T-cell (primary cell): ENCODE data around the gene ZNF778. TPM values are rescaled to one million over a fixed set of nuclear protein-coding genes. Genes with fewer than 3 reads are reported as not detected.

Experiments used
- ATAC-seq, 4 experiments: fragments of 200-7000 bp in 3 of 4; fragments of 150-1000 bp in 1 of 4; cut with Tn5 transposase; replicated peaks in 1 of 4; 1 replicate in 3 of 4; 2 replicates in 1 of 4; pipeline ENCODE4 v1.10.0; 2021; ENCODE audit warnings: moderate library complexity in 3 of 4, mild to moderate bottlenecking in 2 of 4, moderate number of reproducible peaks in 1 of 4
- CTCF ChIA-PET, 2 donors: fragments of 300-600 bp; sonication (Branson Sonifier 250); formaldehyde crosslinking; loops; one replicate each; lab custom pipeline; 2022; ENCODE audit warnings: antibody characterized with exemption in 2 of 2; lab: Charles Lee
- POLR2A ChIA-PET, 2 donors: fragments of 300-600 bp; sonication (Branson Sonifier 250); formaldehyde crosslinking; loops; one replicate each; lab custom pipeline; 2022; ENCODE audit warnings: antibody characterized with exemption in 2 of 2; lab: Charles Lee
- DNase-seq, 35 experiments: peaks; one replicate each; pipeline versions ENCODE4 v3.0.0 to v3.0.0-alpha.2; 2013 to 2023
- H3K27ac ChIP-seq: one replicate; pipeline ENCODE4 v1.5.1; 2013; ENCODE audit warnings: low read length
- H3K27me3 ChIP-seq, 2 experiments: replicated peaks in 1 of 2; 1 replicate in 1 of 2; 2 replicates in 1 of 2; pipeline versions ENCODE4 v1.6.1 to v1.7.0; 2013; ENCODE audit warnings: low read length in 1 of 2, mixed read lengths in 1 of 2; ENCODE audit not compliant: control insufficient read depth in 2 of 2, insufficient read depth in 2 of 2; ENCODE audit errors: extremely low read depth in 1 of 2
- H3K36me3 ChIP-seq, 2 donors: 1 replicate in 1 of 2; 2 replicates in 1 of 2; pipeline versions ENCODE4 v1.6.1 to v1.7.0; 2013; ENCODE audit warnings: low read length in 1 of 2; ENCODE audit not compliant: control insufficient read depth in 2 of 2, insufficient read depth in 1 of 2; ENCODE audit errors: extremely low read depth in 1 of 2
- H3K4me1 ChIP-seq, 2 experiments: 1 replicate in 1 of 2; 2 replicates in 1 of 2; pipeline versions ENCODE4 v1.6.1 to v1.7.0; 2013; ENCODE audit warnings: low read length in 2 of 2, mixed read lengths in 1 of 2; ENCODE audit not compliant: insufficient read depth in 2 of 2, control insufficient read depth in 1 of 2; ENCODE audit errors: extremely low read depth in 1 of 2
- H3K4me3 ChIP-seq, 2 donors: 1 replicate in 1 of 2; 2 replicates in 1 of 2; pipeline versions ENCODE4 v1.5.1 to v1.7.0; 2013; ENCODE audit warnings: mild to moderate bottlenecking in 2 of 2, low read length in 1 of 2, moderate library complexity in 1 of 2; ENCODE audit not compliant: control insufficient read depth in 1 of 2; ENCODE audit errors: extremely low read depth in 1 of 2
- H3K9me3 ChIP-seq: 2 replicates; pipeline ENCODE4 v1.7.0; 2013
- H3K27ac Mint-ChIP-seq, 2 donors: one replicate each; pipeline ENCODE4 v1.8.0; 2020 to 2021; ENCODE audit warnings: mild to moderate bottlenecking in 2 of 2, mixed read lengths in 2 of 2
- H3K27me3 Mint-ChIP-seq, 2 donors: one replicate each; pipeline ENCODE4 v1.8.0; 2021 to 2022; ENCODE audit warnings: mixed read lengths in 2 of 2
- H3K36me3 Mint-ChIP-seq: one replicate; pipeline ENCODE4 v1.8.0; 2021; ENCODE audit warnings: mixed read lengths
- H3K4me1 Mint-ChIP-seq, 3 donors: one replicate each; pipeline ENCODE4 v1.8.0; 2020 to 2022; ENCODE audit warnings: mixed read lengths in 3 of 3, mild to moderate bottlenecking in 1 of 3
- H3K4me3 Mint-ChIP-seq, 3 donors: one replicate each; pipeline ENCODE4 v1.8.0; 2020 to 2022; ENCODE audit warnings: mild to moderate bottlenecking in 3 of 3, mixed read lengths in 3 of 3, moderate library complexity in 3 of 3
- H3K9me3 Mint-ChIP-seq, 3 donors: one replicate each; pipeline ENCODE4 v1.8.0; 2020 to 2022; ENCODE audit warnings: mixed read lengths in 3 of 3
- WGBS: methylation state at CpG from one replicate; pipeline ENCODE4 v1.1.5; 2013; ENCODE audit warnings: missing lambda C conversion rate; ENCODE audit not compliant: insufficient coverage; 5-methylcytosine and 5-hydroxymethylcytosine counted together
- total RNA-seq, 35 experiments: library from RNA in 6 of 35; stranded (reverse) in 6 of 35; fragments of 120-200 nt in 1 of 35; gene quantifications; one replicate each; pipeline versions ENCODE4 v1.2.1 to v1.2.4 and lab custom pipeline; 2013 to 2026

The ZNF778 gene
- total RNA-seq, 5 donors from 2014 or later (not counting 1 experiment from before 2014, with no cell fraction given) = 6.0 to 16.3 (median 13.6) TPM

GRCh38 chr16:89202422-89203215 is 14.9 kb upstream of the ZNF778 start:
- Mint-ChIP-seq H3K27me3 (peaks cover 21 to 62% of the 10 kb centered on the region in 2 donors), H3K36me3 (no peaks in the 10 kb centered on the region), H3K4me3 (peak overlapping the region; percentile 51 to 57 (median 57)), H3K4me1 (peaks cover 0 to 21% (median 13%) of the 10 kb centered on the region in 3 donors), H3K27ac (peak overlapping the region in 1 of 2 donors; percentile 32), H3K9me3 (peaks cover 0 to 4% (median 0%) of the 10 kb centered on the region in 3 donors)
- ChIA-PET POLR2A (no interaction called here), CTCF (interaction anchor here in 1 of 2 donors (0.9 kb wide), 1 partner anchor 13 kb away, joined by 3 read pairs; no protein-coding TSS in a partner anchor)
- DNase-seq (no peak), ATAC-seq (no peak)
- Histone ChIP-seq H3K9me3 (no peaks in the 10 kb centered on the region), H3K27ac (no peak overlapping the region), H3K36me3 (no peaks in the 10 kb centered on the region), H3K27me3 (peaks cover 11 to 67% of the 10 kb centered on the region in 2 experiments), H3K4me3 (peak overlapping the region in 1 of 2 donors; percentile 51), H3K4me1 (peaks cover 7 to 16% of the 10 kb centered on the region in 2 experiments)
- WGBS = 43% methylated on average over 33 of the region's 49 CpGs

- no peaks in the 10 kb centered on the region for H3K36me3 ChIP-seq
These were observed 9.5 kb upstream of the ZNF778 start for GRCh38 chr16:89207993-89208392.

GRCh38 chr16:89209522-89210044 is 7.9 kb upstream of the ZNF778 start:
- no peak overlapping the region for H3K27ac Mint-ChIP-seq
- no peaks in the 10 kb centered on the region for H3K36me3 Mint-ChIP-seq
- Histone ChIP-seq H3K9me3 (no peaks in the 10 kb centered on the region), H3K4me1 (no peaks in the 10 kb centered on the region), H3K27me3 (peaks cover 0 to 52% of the 10 kb centered on the region in 2 experiments), H3K36me3 (no peaks in the 10 kb centered on the region), H3K4me3 (no peak overlapping the region), H3K27ac (no peak overlapping the region)
- ChIA-PET POLR2A (interaction anchor here in 1 of 2 donors (0.6 kb wide), 1 partner anchor 128 kb away, joined by 10 read pairs; no protein-coding TSS in a partner anchor), CTCF (no interaction called here)
- DNase-seq = no peak
- H3K4me3 Mint-ChIP-seq = no peak overlapping the region
- peaks cover 9 to 45% of the 10 kb centered on the region in 2 donors for H3K27me3 Mint-ChIP-seq
- no peaks in the 10 kb centered on the region for H3K9me3 Mint-ChIP-seq
- H3K4me1 Mint-ChIP-seq = peaks cover 0 to 4% (median 2%) of the 10 kb centered on the region in 3 donors
- 64% methylated on average over 14 of the region's 15 CpGs for WGBS
- ATAC-seq = no peak

More at GRCh38 chr16:89207993-89208392, 9.5 kb upstream of the ZNF778 start:
- no peaks in the 10 kb centered on the region for H3K4me1 ChIP-seq
- H3K9me3 ChIP-seq = no peaks in the 10 kb centered on the region
- H3K4me1 Mint-ChIP-seq = peaks cover 0 to 2% (median under 1%) of the 10 kb centered on the region in 3 donors
- POLR2A ChIA-PET = interaction anchor here in 1 of 2 donors (0.5 kb wide), 1 partner anchor 10 kb away, joined by 3 read pairs; no protein-coding TSS in a partner anchor
- no peaks in the 10 kb centered on the region for H3K36me3 Mint-ChIP-seq
- ATAC-seq (no peak), DNase-seq (no peak)
- WGBS = no CpG with 5 or more reads among the region's 4 CpGs
- H3K4me3 Mint-ChIP-seq = no peak overlapping the region
- no peak overlapping the region for H3K27ac Mint-ChIP-seq
- CTCF ChIA-PET = no interaction called here
- H3K27ac ChIP-seq = no peak overlapping the region
- no peak overlapping the region for H3K4me3 ChIP-seq
- H3K9me3 Mint-ChIP-seq = no peaks in the 10 kb centered on the region
- peaks cover 18 to 60% of the 10 kb centered on the region in 2 donors for H3K27me3 Mint-ChIP-seq
- peaks cover 5 to 57% of the 10 kb centered on the region in 2 experiments for H3K27me3 ChIP-seq

GRCh38 chr16:89210165-89210903 is 7.2 kb upstream of the ZNF778 start:
- Mint-ChIP-seq H3K27me3 (peaks cover 9 to 39% of the 10 kb centered on the region in 2 donors), H3K36me3 (no peaks in the 10 kb centered on the region), H3K4me3 (no peak overlapping the region), H3K4me1 (peaks cover 1 to 7% (median 7%) of the 10 kb centered on the region in 3 donors), H3K27ac (no peak overlapping the region), H3K9me3 (no peaks in the 10 kb centered on the region)
- H3K4me1 ChIP-seq = no peaks in the 10 kb centered on the region
- no peak overlapping the region for H3K4me3 ChIP-seq
- WGBS = 65% methylated on average over 7 of the region's 11 CpGs
- H3K27me3 ChIP-seq = peaks cover 0 to 45% of the 10 kb centered on the region in 2 experiments
- no peak for ATAC-seq
- ChIA-PET POLR2A (no interaction called here), CTCF (interaction anchor here in 1 of 2 donors (0.6 kb wide), 1 partner anchor 14 kb away, joined by 3 read pairs; no protein-coding TSS in a partner anchor)
- no peaks in the 10 kb centered on the region for H3K9me3 ChIP-seq
- no peak overlapping the region for H3K27ac ChIP-seq
- no peak for DNase-seq
- H3K36me3 ChIP-seq = no peaks in the 10 kb centered on the region

- H3K9me3 ChIP-seq = no peaks in the 10 kb centered on the region
- 69% methylated on average over 12 of the region's 15 CpGs for WGBS
- DNase-seq (no peak), ATAC-seq (no peak)
- Mint-ChIP-seq H3K4me3 (no peak overlapping the region), H3K27me3 (peaks cover 9 to 39% of the 10 kb centered on the region in 2 donors), H3K4me1 (peaks cover 3 to 9% (median 7%) of the 10 kb centered on the region in 3 donors), H3K36me3 (no peaks in the 10 kb centered on the region), H3K27ac (no peak overlapping the region), H3K9me3 (no peaks in the 10 kb centered on the region)
- H3K36me3 ChIP-seq = no peaks in the 10 kb centered on the region
- peaks cover 0 to 40% of the 10 kb centered on the region in 2 experiments for H3K27me3 ChIP-seq
- no peak overlapping the region for H3K27ac ChIP-seq
- H3K4me1 ChIP-seq = peaks cover 0 to 3% of the 10 kb centered on the region in 2 experiments
- ChIA-PET POLR2A (interaction anchor here in 1 of 2 donors (0.6 kb wide), 1 partner anchor 1850 kb away, joined by 4 read pairs; no protein-coding TSS in a partner anchor), CTCF (interaction anchor here in 1 of 2 donors (0.6 kb wide), 1 partner anchor 13 kb away, joined by 3 read pairs; no protein-coding TSS in a partner anchor)
- no peak overlapping the region for H3K4me3 ChIP-seq
These were observed 6.5 kb upstream of the ZNF778 start for GRCh38 chr16:89210904-89211515.
